SHP77 (cell line): ENCODE results near the gene NDE1.

ENCODE experiments used
- DNase-seq, 2 experiments: peaks; one replicate each; lab custom pipeline; 2025; lab: John Stamatoyannopoulos, UW

NDE1 gene

DNA sequence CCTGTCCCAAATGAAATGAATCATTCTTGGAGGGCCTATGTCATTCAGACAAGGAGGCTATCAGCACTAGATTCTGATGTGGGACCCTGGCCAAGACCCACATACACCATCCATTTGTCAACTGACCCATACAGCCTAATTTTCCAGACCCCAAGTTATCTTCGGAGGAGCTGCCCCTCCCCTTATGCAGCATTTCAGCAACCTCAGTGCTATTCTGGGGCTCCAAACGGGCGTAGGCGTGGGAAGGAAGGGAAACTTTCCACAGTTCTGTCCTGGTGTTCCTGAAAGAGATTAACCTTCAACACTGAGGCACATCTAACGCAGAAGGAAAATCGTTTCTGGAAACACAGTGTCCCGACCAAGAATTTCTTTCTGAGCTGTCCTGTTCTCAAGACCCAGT lies 120.1 kb downstream of the NDE1 start:
- DNase-seq: no peak

DNA sequence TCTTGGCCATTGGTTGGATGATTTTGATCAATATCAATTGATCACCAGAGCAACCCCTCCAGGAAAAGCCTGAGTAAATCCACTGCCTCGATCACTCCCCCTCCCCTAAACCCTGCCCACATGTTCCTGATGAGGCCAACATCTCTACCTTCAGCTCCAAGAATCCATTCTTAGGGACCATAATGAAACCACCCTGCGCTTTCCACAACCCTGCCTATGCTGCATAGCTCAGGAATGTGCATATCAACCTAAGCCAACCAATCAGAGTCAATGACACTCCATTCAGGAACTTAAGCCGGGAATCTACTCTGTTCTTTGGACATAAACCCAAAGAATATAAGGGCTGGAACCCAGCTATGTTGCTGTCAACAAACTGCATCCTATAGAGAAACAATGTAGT lies 120.5 kb downstream of the NDE1 start:
- DNase-seq: no peak

DNA sequence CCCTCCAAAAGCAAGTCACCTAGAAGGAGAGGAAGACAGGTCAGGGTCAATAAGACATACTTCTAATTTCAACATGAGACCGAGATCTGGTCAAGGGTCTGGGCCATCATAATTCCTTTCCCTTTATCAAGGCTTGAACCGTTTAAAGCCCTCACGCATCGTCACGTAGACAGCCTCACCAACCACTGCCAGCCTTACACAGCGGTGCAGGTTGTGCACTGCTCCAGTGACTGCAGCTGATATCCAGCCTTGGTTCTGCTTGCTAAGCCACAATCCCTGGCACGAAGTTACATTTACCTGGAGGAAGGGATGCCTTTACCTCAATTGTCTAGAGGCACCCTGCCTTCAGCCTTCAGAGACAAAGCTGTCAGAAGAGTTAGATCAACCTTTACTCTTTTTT lies 121.6 kb downstream of the NDE1 start:
- DNase-seq: no peak

DNA sequence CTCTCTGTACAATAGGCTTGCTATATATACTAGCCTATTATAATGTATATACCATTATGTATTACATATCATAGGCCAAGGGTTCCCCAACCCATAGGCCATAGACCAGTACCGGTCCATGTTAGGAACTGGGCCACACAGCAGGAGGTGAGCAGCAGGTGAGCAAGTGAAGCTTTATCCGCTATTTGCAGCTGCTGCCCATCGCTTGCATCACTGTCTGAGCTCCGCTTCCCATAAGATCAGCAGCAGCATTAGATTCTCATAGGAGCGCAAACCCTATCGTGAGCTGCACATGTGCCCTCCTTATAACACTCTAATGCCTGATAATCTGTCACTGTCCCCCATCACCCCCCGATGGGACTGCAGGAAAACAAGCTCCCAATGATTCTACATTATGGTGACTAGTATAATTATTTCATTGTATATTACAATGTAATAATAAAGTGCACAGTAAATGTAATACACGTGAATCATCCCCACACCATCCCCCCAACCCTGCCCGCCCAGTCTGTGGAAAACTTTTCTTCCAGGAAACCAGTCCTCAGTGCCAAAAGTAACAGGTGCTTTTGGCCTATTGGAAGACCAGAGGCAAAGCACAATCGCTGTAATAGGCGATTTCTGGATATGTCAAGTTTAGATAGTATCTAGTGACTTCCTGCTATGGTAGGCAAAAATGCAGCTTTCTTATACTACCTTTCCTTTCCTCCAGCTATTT lies 122.7 kb downstream of the NDE1 start:
- no peak for DNase-seq

DNA sequence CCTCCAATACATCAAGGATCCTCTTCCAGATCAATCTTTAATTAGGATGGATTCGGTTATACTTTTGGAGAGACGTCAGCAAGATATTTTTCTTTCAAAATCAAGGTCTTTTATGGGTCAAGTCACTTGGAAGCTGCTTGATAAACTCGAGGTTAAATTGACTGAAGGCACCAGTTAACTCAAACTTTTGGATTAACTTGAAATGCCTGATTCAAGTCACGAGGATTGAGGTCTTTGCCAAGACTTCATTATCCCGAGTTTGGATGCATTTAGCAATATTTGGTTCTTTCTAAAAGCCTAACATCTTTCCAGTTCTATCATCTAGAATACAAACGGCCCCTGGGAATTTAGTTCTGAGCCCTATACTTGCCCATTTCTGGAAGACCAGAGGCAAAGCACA lies 123.9 kb downstream of the NDE1 start:
- DNase-seq: no peak

DNA sequence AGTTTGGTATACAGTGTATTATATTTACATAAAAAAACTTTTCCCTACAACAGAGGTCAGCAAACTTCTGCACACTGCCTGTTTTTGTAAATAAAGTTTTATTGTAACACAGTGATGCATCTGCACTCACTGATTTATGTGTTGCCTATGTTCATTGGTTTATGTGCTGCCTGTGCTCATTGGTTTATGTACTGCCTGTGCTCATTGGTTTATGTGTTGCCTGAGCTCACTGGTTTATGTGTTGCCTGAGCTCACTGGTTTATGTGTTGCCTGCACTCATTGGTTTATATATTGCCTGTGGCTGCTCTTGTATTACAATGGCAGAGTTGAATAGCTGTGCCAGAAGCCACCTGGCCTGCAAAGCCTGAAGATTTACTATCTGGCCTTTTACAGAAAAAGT lies 125.2 kb downstream of the NDE1 start:
- DNase-seq: no peak

DNA sequence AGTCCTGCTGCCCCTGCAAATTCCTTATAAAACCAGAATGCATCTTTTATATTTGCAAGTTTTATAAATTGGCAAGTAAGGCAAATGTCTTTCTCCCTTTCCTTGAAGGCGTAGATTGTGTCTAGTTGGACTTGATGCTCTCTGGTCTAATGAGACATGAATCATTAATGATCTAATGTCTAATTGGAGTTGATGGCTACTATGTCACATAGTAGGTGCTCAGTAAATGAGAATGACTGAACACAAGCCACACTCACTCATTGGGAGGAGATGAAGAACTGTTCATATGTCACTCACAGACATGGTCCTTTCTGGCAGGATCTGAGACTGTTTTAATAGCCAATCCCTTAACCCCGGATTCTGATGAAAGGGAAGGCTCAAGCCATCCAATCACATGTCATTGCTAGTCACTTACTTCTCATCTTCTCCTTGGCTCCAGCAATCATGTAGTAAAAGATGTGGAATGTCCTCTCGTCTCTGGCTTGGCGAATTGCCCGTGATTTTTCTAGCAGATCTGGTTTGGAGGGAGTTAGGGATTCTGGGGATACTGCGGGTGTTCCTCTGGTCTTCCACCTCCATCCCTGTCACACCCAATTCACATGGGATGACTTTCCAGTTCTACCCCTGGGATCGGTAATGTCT lies 125.7 kb downstream of the NDE1 start:
- DNase-seq: no peak
